HG03354 (cell line): ENCODE data around the gene OR4F6.
"Not testable (repeated sequence)": the region's sequence is repeated elsewhere in the genome, so short reads cannot be mapped to it uniquely, and the experiment has no call there.

ENCODE experiments used
- ATAC-seq: cut with Tn5 transposase; IDR thresholded peaks from one replicate; pipeline ENCODE4 v1.9.1; 2021; ENCODE audit warnings: mild to moderate bottlenecking; ENCODE audit not compliant: unreplicated experiment, poor library complexity, severe bottlenecking

Gene OR4F6, protein sequence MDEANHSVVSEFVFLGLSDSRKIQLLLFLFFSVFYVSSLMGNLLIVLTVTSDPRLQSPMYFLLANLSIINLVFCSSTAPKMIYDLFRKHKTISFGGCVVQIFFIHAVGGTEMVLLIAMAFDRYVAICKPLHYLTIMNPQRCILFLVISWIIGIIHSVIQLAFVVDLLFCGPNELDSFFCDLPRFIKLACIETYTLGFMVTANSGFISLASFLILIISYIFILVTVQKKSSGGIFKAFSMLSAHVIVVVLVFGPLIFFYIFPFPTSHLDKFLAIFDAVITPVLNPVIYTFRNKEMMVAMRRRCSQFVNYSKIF

DNA sequence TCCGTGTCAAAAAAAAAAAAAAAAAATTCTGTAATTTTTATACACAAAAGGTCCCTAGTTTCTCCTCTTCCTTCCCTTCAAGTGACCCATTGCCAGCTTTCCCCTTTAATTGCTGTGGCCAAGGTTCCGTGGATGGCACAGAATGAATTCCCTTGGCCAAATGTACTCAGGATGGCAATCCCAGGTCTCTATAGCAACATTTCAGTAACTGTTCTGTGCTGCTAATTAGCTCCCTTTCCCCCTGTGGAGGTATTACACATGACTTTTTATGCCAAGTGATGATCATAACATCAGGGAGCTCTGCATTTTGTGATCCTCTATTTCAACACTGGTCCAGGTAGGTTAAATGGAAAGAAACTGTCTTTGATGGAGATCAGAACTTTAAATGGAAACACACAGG is at the start of gene OR4F6:
OR4F6 (plus strand) TSS at position 301 of the 400 bp plus-strand sequence. CDS start 2,211 bp downstream, outside the sequence.
- no peak for ATAC-seq

DNA sequence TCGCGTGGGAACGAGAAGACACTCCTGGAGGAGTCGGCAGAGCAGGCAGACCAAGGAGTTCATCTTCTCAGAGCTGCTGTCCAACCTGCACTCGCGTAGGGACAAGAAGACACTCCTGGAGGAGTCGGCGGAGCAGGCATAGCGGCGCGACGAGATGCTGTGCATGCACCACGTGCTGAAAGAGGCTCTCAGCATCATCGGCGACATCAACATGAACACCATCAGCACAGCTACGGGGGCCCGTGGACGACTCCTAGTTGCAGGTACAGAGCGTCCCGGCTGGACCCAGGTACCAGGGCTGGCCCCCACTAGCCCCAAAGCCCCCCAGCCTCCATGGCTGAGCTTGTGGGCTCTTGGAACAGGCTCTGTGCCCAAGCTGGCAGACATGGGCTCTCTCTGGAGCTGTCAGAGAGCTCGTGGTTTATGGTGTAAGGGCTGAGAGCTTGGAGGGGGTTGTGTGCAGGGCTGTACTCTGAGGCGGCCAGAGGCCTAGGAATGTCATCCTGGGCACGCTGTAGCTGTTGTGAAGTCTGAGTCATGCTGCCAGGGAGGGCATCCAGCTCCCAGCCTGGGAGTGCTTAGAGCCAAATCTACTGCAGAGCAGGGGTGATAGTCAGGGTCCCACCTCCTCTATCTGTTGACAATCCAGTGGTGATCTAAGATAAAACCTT is 38.5 kb upstream of the OR4F6 start:
- not testable (repeated sequence) for ATAC-seq

DNA sequence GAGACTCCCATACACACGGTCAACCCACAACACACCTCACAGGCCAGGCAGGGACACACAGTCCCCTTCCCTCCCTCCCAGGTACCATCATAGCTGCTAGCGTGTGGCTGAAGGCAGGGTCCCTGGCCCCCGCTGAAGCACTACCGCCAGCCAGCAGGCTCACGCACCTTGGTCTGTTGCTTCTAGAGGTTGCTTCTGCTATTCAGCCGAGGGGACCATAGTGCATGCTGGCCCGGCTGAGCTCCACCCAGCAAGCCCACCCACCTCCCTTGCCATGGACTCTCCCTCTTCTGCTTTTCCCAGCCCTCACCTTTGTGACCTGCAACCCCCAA is 38.0 kb upstream of the OR4F6 start:
- not testable (repeated sequence) for ATAC-seq

DNA sequence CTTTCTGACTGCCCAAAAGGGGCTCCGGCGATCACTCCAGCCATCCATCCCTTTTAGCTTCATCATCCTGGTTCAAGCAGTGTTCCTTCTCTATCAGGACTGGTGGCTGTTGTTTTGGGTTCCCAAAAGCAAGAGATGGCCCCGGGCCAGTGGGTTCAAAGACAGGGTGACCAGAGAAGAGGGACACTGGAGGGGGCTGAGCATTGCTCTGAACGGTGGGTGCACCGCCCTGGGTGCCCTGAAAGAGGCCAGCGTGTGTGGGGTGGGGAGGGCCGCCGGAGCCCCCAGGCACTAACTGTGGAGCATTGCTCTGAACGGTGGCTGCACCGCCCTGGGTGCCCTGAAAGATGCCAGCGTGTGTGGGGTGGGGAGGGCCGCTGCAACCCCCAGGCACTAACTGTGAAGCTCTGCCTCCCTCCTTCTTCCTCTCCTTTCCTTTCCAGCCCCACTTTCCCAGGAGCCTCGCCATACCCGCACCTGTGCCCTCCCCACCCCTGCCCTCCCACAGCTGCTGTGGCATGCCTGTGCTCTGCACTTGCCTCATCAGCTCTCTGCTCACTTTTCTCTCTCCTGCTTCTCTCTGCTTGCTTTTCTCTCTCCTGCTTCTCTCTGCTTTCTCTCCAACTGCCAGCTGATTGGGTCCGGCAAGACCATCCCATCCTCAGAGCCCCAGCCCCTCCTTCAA is 37.4 kb upstream of the OR4F6 start:
- ATAC-seq, result no peak

DNA sequence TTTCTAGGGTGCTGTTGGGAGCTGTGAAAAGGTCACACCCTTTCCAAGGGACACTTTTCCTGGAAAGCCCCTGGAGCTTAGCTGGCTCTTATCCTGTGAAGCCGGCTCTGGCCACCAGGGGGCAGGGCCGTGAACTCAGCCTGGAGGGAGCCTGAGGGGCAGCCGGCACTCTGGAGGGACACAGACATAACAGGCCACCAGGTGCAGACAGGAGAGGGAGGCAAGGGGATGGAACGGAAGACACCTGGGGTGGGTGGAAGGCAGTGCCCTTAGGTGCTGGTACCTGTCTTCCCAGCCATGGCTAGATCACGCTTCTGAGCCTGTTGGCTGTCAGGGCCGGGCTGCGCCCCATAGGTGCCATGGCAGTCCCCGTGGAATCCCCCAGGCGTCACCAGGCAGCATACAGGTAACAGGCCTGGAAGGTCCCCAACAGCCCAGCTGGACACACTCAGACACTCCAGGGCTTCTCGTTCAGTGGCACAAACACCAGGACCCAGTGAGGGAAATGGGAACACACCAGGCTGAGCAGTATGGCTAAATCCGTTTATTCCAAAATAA is 36.1 kb upstream of the OR4F6 start:
- not testable (repeated sequence) for ATAC-seq

DNA sequence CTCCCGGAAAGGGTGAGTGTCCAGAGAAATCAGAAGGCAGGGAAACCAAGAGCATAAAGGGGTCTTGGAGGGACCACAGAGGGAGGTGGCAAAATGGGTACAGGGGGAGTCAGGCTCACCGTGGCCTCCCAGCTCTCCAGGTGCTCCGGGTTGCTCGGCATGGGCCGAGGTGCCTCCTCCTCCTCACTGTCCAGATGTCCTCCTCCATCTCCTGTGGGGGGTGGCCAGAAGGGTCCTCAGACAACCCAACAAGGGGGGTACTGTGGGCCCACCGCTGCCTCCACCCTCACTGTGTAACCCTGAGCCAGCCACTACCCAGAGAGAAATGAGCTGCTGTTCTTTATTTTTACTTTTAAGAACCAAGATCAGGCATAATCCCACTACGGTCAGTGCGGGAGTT is 30.4 kb upstream of the OR4F6 start:
- ATAC-seq, result no peak

DNA sequence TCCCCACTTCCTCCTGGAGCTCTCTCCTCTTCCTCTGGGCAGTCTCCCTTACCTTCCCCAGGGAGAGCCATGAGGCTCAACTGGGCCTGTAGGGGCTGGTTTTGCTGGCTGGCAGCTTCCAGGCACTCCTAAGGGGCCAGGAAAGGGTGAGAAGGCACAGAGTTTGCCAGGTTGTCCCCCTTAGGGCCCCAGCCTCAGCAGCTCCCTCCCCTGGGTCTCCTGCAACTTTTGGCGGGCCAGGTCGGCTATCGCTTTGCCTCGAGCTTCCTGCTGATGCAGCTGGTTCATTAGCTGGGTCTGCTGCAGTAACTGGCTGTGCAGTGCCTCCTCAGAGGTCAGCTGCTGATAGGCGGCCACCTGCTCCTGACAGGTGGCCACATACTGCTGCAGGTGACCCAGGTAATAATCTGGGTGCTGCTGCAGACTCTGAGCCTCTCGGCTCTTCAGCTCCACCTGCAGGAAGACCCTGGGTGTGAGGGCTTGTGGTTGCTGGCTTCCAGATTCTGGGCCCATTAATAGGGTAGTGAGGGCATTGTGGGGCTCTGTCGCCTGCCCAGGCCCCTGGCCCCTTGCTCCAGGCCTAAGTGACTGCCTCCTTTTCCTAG is 29.7 kb upstream of the OR4F6 start:
- ATAC-seq, result no peak

DNA sequence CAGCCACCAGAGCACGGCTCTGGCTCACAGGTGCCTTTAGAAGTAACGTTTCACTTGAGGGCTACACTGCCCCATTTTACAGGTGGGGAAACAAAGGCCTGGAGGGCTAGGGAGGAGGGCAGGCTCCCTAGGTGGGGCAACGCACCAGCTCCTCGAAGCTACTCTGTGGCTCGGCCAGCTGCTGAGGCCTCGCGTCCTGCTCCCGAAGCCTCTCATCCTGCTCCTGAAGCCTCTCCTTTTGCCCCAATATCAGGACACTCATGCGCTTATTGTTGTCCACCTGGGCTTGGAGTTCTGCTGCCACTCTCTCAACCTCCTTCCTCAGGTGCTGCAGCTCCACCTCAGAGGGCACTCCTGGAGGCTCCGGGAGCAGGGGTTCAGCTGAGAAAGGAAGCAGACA is 28.2 kb upstream of the OR4F6 start:
- ATAC-seq, result no peak

DNA sequence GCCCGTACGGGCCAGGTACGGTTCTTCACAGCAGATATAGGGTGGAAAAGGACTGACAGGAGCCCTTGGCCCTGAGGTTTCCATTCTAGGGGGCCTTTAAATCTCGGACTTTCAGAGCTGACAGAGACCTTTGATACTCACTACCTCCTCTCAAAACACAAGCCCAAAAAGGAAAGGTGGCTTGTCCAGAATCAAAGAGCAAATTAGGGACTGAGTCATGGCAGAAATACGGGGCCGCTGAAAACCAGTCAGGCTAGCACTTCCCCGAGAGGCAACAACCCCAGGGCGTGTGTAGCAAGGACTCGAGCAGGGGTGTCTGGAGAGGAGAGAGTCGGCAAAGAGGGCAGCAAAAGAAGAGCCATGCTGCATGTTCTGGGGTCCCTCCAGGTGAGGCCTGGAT is 24.7 kb upstream of the OR4F6 start:
- ATAC-seq, result not testable (repeated sequence)

DNA sequence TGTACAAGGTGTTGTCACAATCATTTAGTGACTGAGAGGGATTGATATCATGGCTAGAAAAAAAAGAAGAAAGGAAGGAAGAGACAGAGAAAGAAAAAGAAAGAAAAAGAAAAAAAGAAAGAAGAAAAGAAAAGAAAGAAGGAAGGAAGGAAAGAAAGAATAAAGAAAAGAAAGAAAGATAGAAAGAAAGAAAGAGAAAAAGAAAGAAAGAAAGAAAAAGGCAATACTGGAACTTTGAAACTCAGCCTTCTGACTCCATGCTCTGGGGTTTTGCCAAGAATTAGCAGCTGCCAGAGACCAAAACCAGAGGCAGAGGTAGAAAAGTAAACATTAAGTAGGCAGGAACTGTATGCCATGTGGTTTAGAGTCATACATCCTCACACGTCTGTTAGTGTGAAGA is 23.1 kb upstream of the OR4F6 start:
- ATAC-seq, result not testable (repeated sequence)

DNA sequence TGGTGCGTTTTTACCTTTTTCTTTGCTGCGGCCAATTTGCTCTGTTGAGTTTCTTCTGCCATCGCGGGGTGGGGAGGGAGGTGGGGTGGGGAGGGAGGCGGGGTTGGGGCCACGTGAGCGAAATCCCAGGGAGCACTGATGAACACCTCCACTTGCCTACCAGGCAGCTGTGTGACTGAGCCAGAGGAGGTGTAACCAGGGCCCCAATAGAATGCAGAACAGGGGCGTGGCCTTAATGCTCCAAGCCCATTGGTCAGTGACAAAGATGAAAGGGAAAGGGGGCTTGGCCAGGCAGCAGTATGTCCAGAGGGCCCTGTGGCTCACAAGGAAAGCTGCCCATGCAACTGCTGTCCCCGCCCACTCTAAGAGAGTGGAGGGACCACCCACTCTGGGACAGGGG is 21.4 kb upstream of the OR4F6 start:
- no peak for ATAC-seq

DNA sequence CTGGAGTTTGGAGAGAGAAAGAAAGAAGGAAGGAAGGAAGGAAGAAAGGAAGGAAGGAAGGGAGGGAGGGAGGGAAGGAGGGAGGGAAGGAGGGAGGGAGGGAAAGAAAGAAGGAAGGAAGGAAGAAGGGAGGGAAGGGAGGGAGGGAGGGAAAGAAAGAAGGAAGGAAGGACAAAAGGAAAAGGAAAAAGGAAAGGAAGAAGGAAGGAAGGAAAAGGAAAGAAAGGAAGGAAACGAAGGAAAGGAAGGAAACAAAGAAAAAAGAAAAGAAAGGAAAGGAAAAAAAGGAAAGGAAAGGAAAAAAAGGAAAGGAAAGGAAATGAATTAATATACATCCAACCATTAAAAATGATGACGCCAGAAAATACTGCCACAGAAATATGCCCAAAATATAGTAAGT is 18.7 kb upstream of the OR4F6 start:
- no peak for ATAC-seq

DNA sequence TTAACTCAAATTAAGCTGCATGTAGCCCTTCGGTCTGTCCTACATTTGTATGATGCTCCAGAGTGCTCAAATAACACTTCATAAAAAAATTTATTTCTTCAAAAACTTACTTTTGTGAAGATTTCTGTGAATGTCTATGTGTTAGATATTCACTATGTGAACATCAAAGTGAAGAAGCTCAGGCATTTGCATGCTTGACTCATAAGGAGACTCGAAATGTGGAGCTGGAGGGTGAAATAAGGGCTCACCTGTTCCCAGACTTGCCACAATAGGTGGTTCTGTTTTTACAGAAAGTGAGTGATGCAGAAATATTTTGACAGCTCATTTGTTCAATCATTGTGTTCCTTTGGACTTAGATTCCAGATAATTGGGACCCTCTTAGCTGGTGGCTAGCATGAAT is 16.9 kb upstream of the OR4F6 start:
- not testable (repeated sequence) for ATAC-seq

DNA sequence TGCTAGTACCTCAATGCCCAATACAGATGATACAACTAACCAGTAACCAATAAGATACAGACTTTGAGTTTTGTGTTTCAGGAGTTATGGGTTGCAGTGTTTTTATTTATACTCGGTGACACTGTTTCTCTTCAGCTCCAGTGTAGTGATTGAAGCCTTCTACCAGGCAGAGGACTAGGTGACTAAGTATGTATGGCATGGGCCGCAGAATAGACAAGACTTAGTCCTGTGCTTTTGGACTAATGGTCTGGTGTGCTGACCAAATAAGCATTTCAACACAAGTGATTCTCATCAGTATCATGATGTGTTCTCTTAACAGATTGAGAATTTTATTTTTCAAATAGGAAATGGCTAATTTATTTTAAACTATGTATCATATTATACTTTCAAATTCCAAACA is 15.3 kb upstream of the OR4F6 start:
- ATAC-seq, result not testable (repeated sequence)

DNA sequence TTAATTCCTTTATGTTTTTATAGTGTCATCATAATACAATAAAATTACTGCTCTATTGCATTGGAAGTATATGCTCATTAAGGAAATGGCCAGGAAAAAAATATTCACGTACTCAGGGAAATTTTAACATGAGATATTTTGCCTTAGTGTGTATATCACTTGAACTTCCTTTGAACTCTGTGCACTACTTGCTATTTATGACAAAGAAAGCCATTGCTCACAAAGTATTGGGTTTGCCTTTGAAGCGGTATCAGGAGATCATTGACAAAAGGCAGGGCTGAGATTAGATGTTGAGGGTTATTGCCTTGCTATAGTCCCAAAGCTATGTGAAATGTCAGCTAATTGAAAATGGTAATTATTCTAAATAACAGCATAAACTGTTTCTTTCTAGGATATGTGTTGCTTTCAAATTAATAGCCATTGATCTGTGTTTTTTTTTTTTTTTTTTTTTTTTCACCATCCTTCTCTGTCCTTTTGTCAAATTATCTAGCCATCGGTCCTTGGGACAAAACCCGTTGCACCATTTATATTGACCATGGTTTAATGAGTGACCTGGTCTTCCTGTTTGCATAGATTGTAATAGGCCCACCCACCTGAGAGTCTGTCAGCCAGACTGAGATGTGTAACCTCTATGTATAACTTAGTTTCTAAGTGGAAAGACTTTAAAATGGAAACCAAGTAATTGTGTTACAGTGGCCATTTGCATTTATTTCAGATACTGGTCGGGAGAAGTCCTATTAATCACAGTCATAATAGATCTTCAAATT is 14.6 kb upstream of the OR4F6 start:
- not testable (repeated sequence) for ATAC-seq

DNA sequence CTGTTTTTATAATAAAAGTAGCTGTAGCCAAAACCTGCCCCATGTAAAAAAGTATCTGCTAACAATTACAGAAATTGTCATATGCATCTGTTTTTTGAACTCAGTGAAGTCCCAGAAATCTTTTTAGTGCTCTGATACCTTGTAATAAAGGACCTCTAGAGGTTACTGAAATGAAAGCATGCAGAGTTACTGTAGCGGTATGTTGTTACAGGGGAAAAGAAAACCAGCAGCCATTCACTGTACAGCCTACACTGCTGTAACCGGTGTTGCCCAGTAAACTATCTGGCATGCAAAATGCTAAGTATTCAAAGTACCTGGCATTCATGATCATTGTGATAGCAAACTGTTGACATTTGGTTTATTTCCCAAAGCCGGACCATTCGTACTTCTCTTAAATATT is 12.6 kb upstream of the OR4F6 start:
- not testable (repeated sequence) for ATAC-seq

DNA sequence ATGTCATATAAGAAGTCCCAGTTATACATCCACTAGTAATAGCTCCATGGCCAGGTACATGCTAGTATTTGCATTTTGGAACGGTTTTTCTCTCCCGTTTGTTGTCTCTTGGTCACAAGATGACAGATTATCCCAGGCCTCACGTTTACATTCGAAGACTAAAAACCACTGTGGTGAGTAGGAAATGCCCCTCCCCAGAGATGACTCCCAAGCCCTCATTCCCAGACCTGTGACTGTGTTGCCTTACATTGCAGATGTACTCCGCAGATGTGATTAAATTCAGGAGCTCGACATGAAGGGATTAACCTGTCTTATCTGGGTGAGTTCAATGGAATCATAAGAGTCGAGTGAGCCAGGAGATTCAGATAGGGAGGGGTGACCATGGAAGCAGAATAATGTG is 9.3 kb upstream of the OR4F6 start:
- not testable (repeated sequence) for ATAC-seq

DNA sequence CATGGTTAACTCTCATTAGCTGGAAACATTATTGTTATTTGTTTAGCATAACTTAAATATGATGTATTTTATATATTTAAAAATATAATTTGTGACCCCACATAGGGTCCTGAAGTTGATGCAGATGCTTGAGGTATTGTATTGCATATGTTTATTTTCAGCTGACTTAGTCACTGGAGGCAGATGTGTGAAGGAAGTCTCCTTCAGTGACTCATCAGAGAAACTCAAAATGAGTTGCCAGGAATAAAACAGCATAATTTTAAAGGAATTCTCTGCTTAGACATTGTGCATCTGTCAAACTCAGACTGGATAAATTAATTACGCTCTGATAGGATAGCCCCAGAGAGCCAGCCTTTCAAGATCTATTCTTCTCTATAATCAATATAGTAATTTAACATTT is 7.9 kb upstream of the OR4F6 start:
- ATAC-seq, result no peak

DNA sequence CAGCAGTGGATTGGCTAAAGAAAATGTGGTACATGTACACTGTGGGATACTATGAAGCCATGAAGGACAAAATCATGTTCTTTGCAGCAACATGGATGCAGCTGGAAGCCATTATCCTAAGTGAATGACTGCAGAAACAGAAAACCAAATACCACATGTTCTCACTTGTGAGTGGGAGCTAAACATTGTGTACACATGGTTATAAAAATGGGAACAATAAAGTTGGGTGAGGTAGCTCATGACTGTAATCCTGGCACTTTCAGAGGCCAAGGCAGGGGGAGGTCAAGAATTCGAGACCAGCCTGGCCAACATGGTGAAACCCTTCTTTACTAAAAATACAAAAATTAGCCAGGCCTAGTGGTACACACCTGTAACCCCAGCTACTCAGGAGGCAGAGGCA is 3.6 kb upstream of the OR4F6 start:
- no peak for ATAC-seq

DNA sequence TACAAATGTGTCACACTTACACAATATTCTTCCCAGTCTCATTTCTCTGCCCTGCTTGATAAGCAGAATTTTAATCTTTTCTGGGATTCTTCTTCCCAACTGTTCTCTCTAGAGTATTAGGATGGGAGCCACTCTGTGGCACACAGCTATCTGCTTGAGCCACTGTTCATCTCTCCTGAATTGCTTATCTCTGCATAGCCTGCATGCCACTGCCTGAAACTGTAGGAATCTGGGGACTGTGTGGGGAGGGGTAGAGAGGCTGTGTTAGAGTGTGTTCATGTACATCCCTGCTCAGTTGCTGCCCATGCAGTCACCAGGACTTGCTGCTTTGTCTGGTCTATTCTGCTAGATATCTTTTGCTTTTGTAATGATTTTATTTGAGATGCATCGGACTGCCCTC is 2.3 kb upstream of the OR4F6 start:
- no peak for ATAC-seq
